ENCODE results near the gene CLIP2.

The CLIP2 gene

GRCh38 chr7:74293577-74293908 is 4.3 kb downstream of the CLIP2 start:
- TF ChIP-seq FOXP2 (optimal IDR thresholded peaks at IDR 0.05; ENCODE audit: borderline replicate concordance, extremely low read depth, extremely low read length, insufficient read depth) = no peak
- TF ChIP-seq, protein P1, sequence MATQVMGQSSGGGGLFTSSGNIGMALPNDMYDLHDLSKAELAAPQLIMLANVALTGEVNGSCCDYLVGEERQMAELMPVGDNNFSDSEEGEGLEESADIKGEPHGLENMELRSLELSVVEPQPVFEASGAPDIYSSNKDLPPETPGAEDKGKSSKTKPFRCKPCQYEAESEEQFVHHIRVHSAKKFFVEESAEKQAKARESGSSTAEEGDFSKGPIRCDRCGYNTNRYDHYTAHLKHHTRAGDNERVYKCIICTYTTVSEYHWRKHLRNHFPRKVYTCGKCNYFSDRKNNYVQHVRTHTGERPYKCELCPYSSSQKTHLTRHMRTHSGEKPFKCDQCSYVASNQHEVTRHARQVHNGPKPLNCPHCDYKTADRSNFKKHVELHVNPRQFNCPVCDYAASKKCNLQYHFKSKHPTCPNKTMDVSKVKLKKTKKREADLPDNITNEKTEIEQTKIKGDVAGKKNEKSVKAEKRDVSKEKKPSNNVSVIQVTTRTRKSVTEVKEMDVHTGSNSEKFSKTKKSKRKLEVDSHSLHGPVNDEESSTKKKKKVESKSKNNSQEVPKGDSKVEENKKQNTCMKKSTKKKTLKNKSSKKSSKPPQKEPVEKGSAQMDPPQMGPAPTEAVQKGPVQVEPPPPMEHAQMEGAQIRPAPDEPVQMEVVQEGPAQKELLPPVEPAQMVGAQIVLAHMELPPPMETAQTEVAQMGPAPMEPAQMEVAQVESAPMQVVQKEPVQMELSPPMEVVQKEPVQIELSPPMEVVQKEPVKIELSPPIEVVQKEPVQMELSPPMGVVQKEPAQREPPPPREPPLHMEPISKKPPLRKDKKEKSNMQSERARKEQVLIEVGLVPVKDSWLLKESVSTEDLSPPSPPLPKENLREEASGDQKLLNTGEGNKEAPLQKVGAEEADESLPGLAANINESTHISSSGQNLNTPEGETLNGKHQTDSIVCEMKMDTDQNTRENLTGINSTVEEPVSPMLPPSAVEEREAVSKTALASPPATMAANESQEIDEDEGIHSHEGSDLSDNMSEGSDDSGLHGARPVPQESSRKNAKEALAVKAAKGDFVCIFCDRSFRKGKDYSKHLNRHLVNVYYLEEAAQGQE (IDR thresholded peaks at IDR 0.05; ENCODE audit: insufficient read depth in 1 of 2, low read depth in 2 of 2, low read length in 2 of 2) = no peak
- TF ChIP-seq SIN3A (IDR thresholded peaks at IDR 0.05; ENCODE audit: borderline replicate concordance, insufficient read depth, low read length) = no peak
- no peak for TF ChIP-seq TAF1 (IDR thresholded peaks at IDR 0.05; ENCODE audit: borderline replicate concordance, insufficient read depth, low read length)
- TF ChIP-seq POLR2AphosphoS5 (IDR thresholded peaks at IDR 0.05; ENCODE audit: low read depth, low read length) = no peak

DNA sequence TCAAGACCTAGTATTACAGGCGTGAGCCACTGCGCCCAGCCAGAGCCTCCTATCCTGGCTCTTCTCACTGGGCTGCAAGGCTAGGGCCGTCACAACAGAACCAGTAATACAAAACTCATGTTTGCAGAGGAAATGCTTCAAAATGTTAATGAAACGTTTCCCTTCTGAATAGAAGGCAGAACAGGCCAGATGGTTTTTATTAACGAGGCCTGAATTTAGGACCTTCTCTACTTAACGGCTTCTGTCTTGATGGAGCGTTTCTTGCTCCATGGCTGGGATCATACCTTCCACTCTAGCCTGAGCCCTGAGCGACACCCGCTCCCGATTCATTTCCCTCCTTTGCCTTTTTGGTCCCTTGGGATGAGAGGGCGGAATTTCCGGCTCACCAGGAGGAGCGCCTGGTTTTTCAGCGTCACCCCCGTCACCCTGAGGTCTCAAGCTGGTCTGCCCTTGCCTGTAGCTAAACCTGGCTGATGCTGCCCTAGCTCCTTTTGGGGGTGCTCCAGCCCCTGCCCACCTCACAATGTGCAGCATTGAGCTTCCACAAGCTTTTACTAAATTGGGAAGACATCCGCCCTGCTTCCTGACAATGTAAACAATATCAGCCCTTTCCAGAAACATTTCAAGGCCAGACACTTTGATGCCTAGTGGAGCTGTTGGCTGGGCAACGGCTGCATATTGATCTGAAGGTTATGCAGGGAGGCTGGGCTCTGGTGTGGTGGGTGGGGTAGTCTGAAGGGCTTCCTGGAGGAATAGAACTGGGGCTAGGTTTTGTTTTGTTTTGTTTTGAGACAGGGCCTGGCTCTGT is 5.2 kb downstream of the CLIP2 start:
- TF ChIP-seq FOXP2 (optimal IDR thresholded peaks at IDR 0.05; ENCODE audit: borderline replicate concordance, extremely low read depth, extremely low read length, insufficient read depth) (peak; percentile 10), TAF1 (IDR thresholded peaks at IDR 0.05; ENCODE audit: borderline replicate concordance, insufficient read depth, low read length) (no peak)

DNA sequence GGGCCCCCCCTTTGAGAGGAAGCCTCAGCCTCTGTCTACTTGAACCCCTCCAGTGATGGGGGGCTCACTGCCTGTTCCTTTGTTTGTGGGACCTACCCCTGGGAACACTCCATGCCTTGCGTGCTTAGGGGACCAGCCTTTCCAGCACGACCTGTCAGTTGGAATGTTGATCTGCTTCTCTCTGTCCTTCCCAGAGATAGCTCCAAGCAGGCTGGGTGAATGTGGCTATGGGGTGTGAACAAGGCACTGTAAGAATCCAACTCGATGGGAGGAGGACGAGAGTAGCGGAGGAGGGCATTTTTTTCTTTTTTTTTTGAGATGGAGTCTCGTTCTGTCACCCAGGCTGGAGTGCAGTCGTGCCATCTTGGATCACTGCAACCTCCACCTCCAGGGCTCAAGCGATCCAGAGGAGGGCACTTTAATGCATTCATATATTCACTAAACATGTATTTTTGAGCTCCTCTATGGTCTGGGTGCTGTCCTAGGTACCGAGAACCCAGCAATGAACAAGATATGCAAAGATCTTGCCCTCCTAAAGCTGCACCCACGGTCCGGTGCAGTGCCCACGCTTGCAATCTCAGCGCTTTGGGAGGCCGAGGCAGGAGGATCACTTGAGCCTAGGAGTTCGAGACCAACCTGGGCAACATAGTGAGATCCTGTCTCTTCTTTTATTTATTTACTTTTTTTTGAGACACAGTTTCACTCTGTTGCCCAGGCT is 8.5 kb downstream of the CLIP2 start:
- TF ChIP-seq SIN3A (IDR thresholded peaks at IDR 0.05; ENCODE audit: borderline replicate concordance, insufficient read depth, low read length) = no peak
- TF ChIP-seq POLR2AphosphoS5 (IDR thresholded peaks at IDR 0.05; ENCODE audit: low read depth, low read length) = no peak
- TF ChIP-seq, protein P1 (IDR thresholded peaks at IDR 0.05; ENCODE audit: insufficient read depth in 1 of 2, low read depth in 2 of 2, low read length in 2 of 2) = peak; percentile 67 to 87
- TF ChIP-seq TAF1 (IDR thresholded peaks at IDR 0.05; ENCODE audit: borderline replicate concordance, insufficient read depth, low read length) = no peak
- no peak for TF ChIP-seq FOXP2 (optimal IDR thresholded peaks at IDR 0.05; ENCODE audit: borderline replicate concordance, extremely low read depth, extremely low read length, insufficient read depth)

DNA sequence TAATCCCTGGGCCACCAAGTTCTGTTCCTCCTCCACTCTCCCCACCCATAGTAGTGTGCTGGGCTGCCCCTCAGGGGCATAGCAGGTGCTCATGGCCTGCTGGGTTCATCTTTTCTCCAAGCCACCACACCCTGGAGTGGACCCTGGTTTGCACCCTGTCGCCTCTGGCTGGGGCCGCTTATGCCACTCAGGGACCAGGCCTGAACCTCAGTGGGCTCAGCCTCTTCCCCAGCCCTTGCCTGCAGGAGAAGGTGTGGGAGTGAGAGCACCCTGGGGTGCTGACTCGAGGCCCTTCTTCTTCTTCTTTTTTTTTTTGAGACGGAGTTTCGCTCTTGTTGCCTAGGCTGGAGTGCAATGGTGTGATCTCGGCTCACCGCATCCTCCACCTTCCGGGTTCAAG is 10.2 kb downstream of the CLIP2 start:
- TF ChIP-seq TAF1 (IDR thresholded peaks at IDR 0.05; ENCODE audit: borderline replicate concordance, insufficient read depth, low read length) (no peak), FOXP2 (optimal IDR thresholded peaks at IDR 0.05; ENCODE audit: borderline replicate concordance, extremely low read depth, extremely low read length, insufficient read depth) (no peak), POLR2AphosphoS5 (IDR thresholded peaks at IDR 0.05; ENCODE audit: low read depth, low read length) (no peak), SIN3A (IDR thresholded peaks at IDR 0.05; ENCODE audit: borderline replicate concordance, insufficient read depth, low read length) (no peak)
- TF ChIP-seq, protein P1 (IDR thresholded peaks at IDR 0.05; ENCODE audit: insufficient read depth in 1 of 2, low read depth in 2 of 2, low read length in 2 of 2) = no peak

GRCh38 chr7:74300926-74301325 is 11.7 kb downstream of the CLIP2 start:
- TF ChIP-seq FOXP2 (optimal IDR thresholded peaks at IDR 0.05; ENCODE audit: borderline replicate concordance, extremely low read depth, extremely low read length, insufficient read depth) (no peak), TAF1 (IDR thresholded peaks at IDR 0.05; ENCODE audit: borderline replicate concordance, insufficient read depth, low read length) (no peak), POLR2AphosphoS5 (IDR thresholded peaks at IDR 0.05; ENCODE audit: low read depth, low read length) (no peak), SIN3A (IDR thresholded peaks at IDR 0.05; ENCODE audit: borderline replicate concordance, insufficient read depth, low read length) (no peak)
- TF ChIP-seq, protein P1 (IDR thresholded peaks at IDR 0.05; ENCODE audit: insufficient read depth in 1 of 2, low read depth in 2 of 2, low read length in 2 of 2) = no peak
